ENCODE results near the gene CSNK1D. TPM values are rescaled to one million over a fixed set of nuclear protein-coding genes. Genes with fewer than 3 reads are reported as not detected.

CSNK1D gene
- total RNA-seq, 1 experiment from 2014 or later: 191 TPM

DNA sequence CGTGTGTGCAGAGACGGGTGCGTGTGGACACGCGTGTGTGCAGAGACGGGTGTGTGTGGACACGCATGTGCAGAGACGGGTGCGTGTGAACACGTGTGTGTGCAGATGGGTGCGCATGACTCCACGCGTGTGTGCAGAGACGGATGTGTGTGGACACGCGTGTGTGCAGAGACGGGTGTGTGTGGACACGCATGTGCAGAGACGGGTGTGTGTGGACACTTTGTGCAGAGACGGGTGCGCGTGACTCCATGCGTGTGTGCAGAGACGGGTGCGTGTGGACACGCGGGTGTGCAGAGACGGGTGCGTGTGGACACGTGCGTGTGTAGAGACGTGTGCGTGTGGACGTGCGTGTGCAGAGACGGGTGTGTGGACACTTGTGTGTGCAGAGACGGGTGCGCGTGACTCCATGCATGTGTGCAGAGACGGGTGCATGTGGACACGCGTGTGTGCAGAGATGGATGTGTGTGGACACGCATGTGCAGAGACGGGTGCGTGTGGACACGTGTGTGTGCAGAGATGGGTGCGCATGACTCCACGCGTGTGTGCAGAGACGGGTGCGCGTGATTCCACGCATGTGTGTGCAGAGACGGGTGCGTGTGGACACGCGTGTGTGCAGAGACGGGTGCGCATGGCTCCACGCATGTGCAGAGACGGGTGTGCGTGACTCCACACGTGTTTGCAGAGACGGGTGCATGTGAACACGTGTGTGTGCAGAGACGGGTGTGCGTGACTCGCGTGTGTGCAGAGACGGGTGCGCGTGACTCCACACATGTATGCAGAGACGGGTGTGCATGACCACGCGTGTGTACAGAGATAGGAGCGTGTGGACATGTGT lies 45.5 kb upstream of the CSNK1D start:
- TF ChIP-seq, protein P1, sequence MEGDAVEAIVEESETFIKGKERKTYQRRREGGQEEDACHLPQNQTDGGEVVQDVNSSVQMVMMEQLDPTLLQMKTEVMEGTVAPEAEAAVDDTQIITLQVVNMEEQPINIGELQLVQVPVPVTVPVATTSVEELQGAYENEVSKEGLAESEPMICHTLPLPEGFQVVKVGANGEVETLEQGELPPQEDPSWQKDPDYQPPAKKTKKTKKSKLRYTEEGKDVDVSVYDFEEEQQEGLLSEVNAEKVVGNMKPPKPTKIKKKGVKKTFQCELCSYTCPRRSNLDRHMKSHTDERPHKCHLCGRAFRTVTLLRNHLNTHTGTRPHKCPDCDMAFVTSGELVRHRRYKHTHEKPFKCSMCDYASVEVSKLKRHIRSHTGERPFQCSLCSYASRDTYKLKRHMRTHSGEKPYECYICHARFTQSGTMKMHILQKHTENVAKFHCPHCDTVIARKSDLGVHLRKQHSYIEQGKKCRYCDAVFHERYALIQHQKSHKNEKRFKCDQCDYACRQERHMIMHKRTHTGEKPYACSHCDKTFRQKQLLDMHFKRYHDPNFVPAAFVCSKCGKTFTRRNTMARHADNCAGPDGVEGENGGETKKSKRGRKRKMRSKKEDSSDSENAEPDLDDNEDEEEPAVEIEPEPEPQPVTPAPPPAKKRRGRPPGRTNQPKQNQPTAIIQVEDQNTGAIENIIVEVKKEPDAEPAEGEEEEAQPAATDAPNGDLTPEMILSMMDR (IDR thresholded peaks at IDR 0.05; ENCODE audit: unreplicated experiment): no peak
- BruUV-seq (replicated peaks): no TSS peak
- H3K36me3 Mint-ChIP-seq (ENCODE audit: insufficient read depth, unreplicated experiment): no peaks in the 10 kb centered on the region
- no peak overlapping the region for H3K4me3 Mint-ChIP-seq (ENCODE audit: unreplicated experiment)
- no peaks in the 10 kb centered on the region for H3K27me3 Mint-ChIP-seq (ENCODE audit: insufficient read depth, unreplicated experiment)
- CTCF ChIA-PET: no interaction called here
- no peak overlapping the region for H3K27ac Mint-ChIP-seq (ENCODE audit: low read depth, unreplicated experiment)
- DNase-seq (ENCODE audit: unreplicated experiment): no peak
- no peaks in the 10 kb centered on the region for H3K4me1 Mint-ChIP-seq (ENCODE audit: insufficient read depth, unreplicated experiment)
- no peaks in the 10 kb centered on the region for H3K9me3 Mint-ChIP-seq (ENCODE audit: unreplicated experiment)
- POLR2A ChIA-PET: no interaction called here
- intact Hi-C loops (cut with micrococcal nuclease): no loop called here

DNA sequence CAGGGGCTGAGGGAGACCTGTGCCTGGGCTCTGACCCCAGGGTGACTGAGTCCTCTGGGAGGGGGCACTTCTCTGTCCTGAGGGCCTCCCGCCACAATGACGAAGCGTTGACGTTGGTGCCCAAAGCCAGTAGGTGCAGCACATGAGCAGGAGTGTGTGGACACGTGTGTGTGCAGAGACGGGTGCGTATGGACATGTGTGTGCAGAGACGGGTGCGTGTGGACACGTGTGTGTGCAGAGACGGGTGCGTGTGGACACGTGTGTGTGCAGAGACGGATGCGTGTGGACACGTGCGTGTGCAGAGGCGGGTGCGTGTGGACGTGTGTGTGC lies 44.6 kb upstream of the CSNK1D start:
- no TSS peak for BruUV-seq (replicated peaks)
- CTCF ChIA-PET: interaction anchor here (1.4 kb wide), 1 partner anchor 18 kb away, joined by 5 read pairs; no protein-coding TSS in a partner anchor
- no peak for DNase-seq (ENCODE audit: unreplicated experiment)
- H3K36me3 Mint-ChIP-seq (ENCODE audit: insufficient read depth, unreplicated experiment): no peaks in the 10 kb centered on the region
- H3K4me1 Mint-ChIP-seq (ENCODE audit: insufficient read depth, unreplicated experiment): no peaks in the 10 kb centered on the region
- POLR2A ChIA-PET: interaction anchor here (1.8 kb wide), 1 partner anchor 77 kb away, joined by 7 read pairs; no protein-coding TSS in a partner anchor
- no peak overlapping the region for H3K27ac Mint-ChIP-seq (ENCODE audit: low read depth, unreplicated experiment)
- intact Hi-C loops (cut with micrococcal nuclease): no loop called here
- no peaks in the 10 kb centered on the region for H3K9me3 Mint-ChIP-seq (ENCODE audit: unreplicated experiment)
- TF ChIP-seq, protein P1 (IDR thresholded peaks at IDR 0.05; ENCODE audit: unreplicated experiment): no peak
- no peaks in the 10 kb centered on the region for H3K27me3 Mint-ChIP-seq (ENCODE audit: insufficient read depth, unreplicated experiment)
- H3K4me3 Mint-ChIP-seq (ENCODE audit: unreplicated experiment): no peak overlapping the region

DNA sequence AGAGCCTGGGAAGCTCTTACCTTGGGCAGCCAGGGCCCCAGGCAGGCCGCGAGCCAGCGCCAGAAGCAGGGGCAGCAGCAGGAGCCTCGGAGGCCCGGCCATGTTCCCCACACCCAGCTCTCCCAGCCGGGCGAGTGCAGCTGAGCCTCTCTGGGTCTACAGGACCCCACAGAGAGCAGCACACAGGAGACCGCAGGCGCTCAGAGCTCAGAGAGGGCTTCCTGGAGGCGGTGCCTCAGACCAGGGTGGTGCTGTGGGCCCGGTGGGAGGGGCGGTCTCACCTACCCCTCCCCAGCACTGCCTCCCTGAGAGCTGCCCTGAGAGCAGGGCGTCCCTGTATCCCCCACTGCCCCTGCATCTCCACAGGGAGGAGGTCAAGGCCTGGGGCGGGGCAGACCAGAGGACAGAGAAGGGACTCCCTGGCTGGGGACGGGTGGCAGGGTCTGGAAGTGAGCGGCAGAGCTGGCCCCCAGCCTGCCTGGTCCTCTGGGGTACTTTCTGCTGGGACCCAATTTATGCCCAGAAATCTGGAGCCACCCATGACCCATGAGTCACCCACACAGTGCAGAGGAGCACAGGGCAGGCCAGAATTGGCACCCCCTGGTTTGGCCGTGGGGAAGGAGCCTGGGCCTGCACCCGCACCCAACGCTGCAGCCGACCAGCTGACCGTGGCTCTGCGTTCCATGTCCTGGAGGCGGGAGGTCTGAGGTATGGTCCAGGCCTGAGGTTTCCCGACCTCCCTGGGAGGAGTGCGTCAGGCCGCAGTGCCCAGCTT lies 44.1 kb upstream of the CSNK1D start, which contains the start of gene CD7:
Gene CD7 (minus strand): TSS at position 215 of the 775 bp plus-strand sequence. CDS start 113 bp downstream, at position 102.
- Mint-ChIP-seq H3K9me3 (ENCODE audit: unreplicated experiment) (no peaks in the 10 kb centered on the region), H3K36me3 (ENCODE audit: insufficient read depth, unreplicated experiment) (no peaks in the 10 kb centered on the region), H3K27ac (ENCODE audit: low read depth, unreplicated experiment) (no peak within 1 kb of the TSS), H3K27me3 (ENCODE audit: insufficient read depth, unreplicated experiment) (no peaks in the 10 kb centered on the region), H3K4me1 (ENCODE audit: insufficient read depth, unreplicated experiment) (no peaks in the 10 kb centered on the region), H3K4me3 (ENCODE audit: unreplicated experiment) (no peak within 1 kb of the TSS)
- TF ChIP-seq, protein P1 (IDR thresholded peaks at IDR 0.05; ENCODE audit: unreplicated experiment): no peak
- CTCF ChIA-PET: interaction anchor here (0.6 to 1.4 kb wide), 2 partner anchors 17 to 42 kb away, joined by 5 read pairs; no protein-coding TSS in a partner anchor
- intact Hi-C loops (cut with micrococcal nuclease): no loop called here
- POLR2A ChIA-PET: interaction anchor here (1.0 to 2.0 kb wide), 4 partner anchors 9 to 76 kb away, joined by 3 to 7 read pairs (median 6); no protein-coding TSS in a partner anchor
- no TSS peak for BruUV-seq (replicated peaks)
- DNase-seq (ENCODE audit: unreplicated experiment): no peak
